Suprapubic skin (tissue), 4 donors: ENCODE measurements around the gene KCNA1. TPM values are rescaled to one million over a fixed set of nuclear protein-coding genes. Genes with fewer than 3 reads are reported as not detected.
"Not testable (repeated sequence)": the region's sequence is repeated elsewhere in the genome, so short reads cannot be mapped to it uniquely, and the experiment has no call there.

ENCODE experiments used
- DNase-seq, 2 donors: peaks; one replicate each; pipeline ENCODE4 v3.0.0-alpha.2; 2019; ENCODE audit warnings: low spot score in 2 of 2
- H3K27ac ChIP-seq: fragments of 200-600 bp; sonication (generic); one replicate; pipeline ENCODE4 v1.5.1; 2019
- H3K27me3 ChIP-seq: fragments of 200-600 bp; sonication (generic); one replicate; pipeline ENCODE4 v1.5.1; 2019
- H3K36me3 ChIP-seq: fragments of 200-600 bp; sonication (generic); one replicate; pipeline ENCODE4 v1.5.1; 2019
- H3K4me1 ChIP-seq: fragments of 200-600 bp; sonication (generic); one replicate; pipeline ENCODE4 v1.5.1; 2019
- H3K4me3 ChIP-seq: fragments of 200-600 bp; sonication (generic); one replicate; pipeline ENCODE4 v1.5.1; 2019; ENCODE audit warnings: mild to moderate bottlenecking
- H3K9me3 ChIP-seq: fragments of 200-600 bp; sonication (generic); one replicate; pipeline ENCODE4 v1.5.1; 2019
- CTCF ChIP-seq, 2 donors: fragments of 200-600 bp in 1 of 2; fragments of 450-650 bp in 1 of 2; sonication (generic) in 1 of 2; IDR thresholded peaks; one replicate each; pipeline ENCODE4 v1.5.1; 2016 to 2019; ENCODE audit warnings: antibody characterized with exemption in 2 of 2, mild to moderate bottlenecking in 1 of 2, moderate library complexity in 1 of 2
- EP300 ChIP-seq: sonication (generic); formaldehyde crosslinking; IDR thresholded peaks from one replicate; pipeline ENCODE4 v1.6.1; 2017; ENCODE audit warnings: antibody characterized with exemption
- POLR2A ChIP-seq, 2 donors: fragments of 450-650 bp; IDR thresholded peaks; one replicate each; pipeline ENCODE4 v1.6.1; 2017; ENCODE audit warnings: antibody characterized with exemption in 2 of 2, mild to moderate bottlenecking in 2 of 2, moderate library complexity in 2 of 2
- POLR2AphosphoS5 ChIP-seq, 3 donors: sonication (generic); formaldehyde crosslinking; IDR thresholded peaks; one replicate each; pipeline ENCODE4 v1.6.1; 2017; ENCODE audit warnings: antibody characterized with exemption in 3 of 3
- WGBS: methylation state at CpG from one replicate; pipeline ENCODE4 v1.1.5; 2018; 5-methylcytosine and 5-hydroxymethylcytosine counted together
- total RNA-seq, 4 donors: library from RNA; depleted of rRNA; stranded (reverse); fragments of >200 nt; gene quantifications; one replicate each; pipeline ENCODE4 v1.1.0, GENCODE V29; 2016

KCNA1 gene
- total RNA-seq, 4 donors from 2014 or later: not detected

GRCh38 chr12:4874671-4875070 is 35.0 kb upstream of the KCNA1 start:
- no peaks in the 10 kb centered on the region for H3K36me3 ChIP-seq
- no peak overlapping the region for H3K27ac ChIP-seq
- TF ChIP-seq POLR2AphosphoS5 (IDR thresholded peaks at IDR 0.05) (no peak), CTCF (IDR thresholded peaks at IDR 0.05) (no peak), EP300 (no peak), POLR2A (IDR thresholded peaks at IDR 0.05) (no peak)
- 52% methylated on average over 2 of the region's 2 CpGs for WGBS
- no peaks in the 10 kb centered on the region for H3K4me1 ChIP-seq
- DNase-seq: no peak
- H3K27me3 ChIP-seq: peaks cover 15% of the 10 kb centered on the region
- H3K9me3 ChIP-seq: no peaks in the 10 kb centered on the region
- H3K4me3 ChIP-seq: no peak overlapping the region

- not testable (repeated sequence) for H3K27me3 ChIP-seq, DNase-seq, H3K27ac ChIP-seq, H3K9me3 ChIP-seq, H3K4me1 ChIP-seq, H3K36me3 ChIP-seq, H3K4me3 ChIP-seq
- 93% methylated on average over 2 of the region's 2 CpGs for WGBS
These were observed 30.2 kb upstream of the KCNA1 start for GRCh38 chr12:4879481-4879880.

GRCh38 chr12:4881266-4882064 is 28.2 kb upstream of the KCNA1 start:
- H3K4me3 ChIP-seq: no peak overlapping the region
- no peaks in the 10 kb centered on the region for H3K9me3 ChIP-seq
- no peak for DNase-seq
- no peaks in the 10 kb centered on the region for H3K4me1 ChIP-seq
- peaks cover 14% of the 10 kb centered on the region for H3K27me3 ChIP-seq
- TF ChIP-seq POLR2AphosphoS5 (IDR thresholded peaks at IDR 0.05) (no peak), EP300 (no peak), CTCF (IDR thresholded peaks at IDR 0.05) (no peak), POLR2A (IDR thresholded peaks at IDR 0.05) (no peak)
- H3K27ac ChIP-seq: no peak overlapping the region
- WGBS: 84% methylated on average over 20 of the region's 20 CpGs
- no peaks in the 10 kb centered on the region for H3K36me3 ChIP-seq

- H3K27me3 ChIP-seq: peaks cover 47% of the 10 kb centered on the region
- 72% methylated on average over 5 of the region's 5 CpGs for WGBS
These were observed 17.8 kb upstream of the KCNA1 start for GRCh38 chr12:4891866-4892265.

GRCh38 chr12:4892418-4892817 is 17.3 kb upstream of the KCNA1 start:
- no peak overlapping the region for H3K4me3 ChIP-seq
- 89% methylated on average over 1 of the region's 1 CpG for WGBS
- no peak overlapping the region for H3K27ac ChIP-seq
- H3K4me1 ChIP-seq: no peaks in the 10 kb centered on the region
- no peak for TF ChIP-seq EP300
- TF ChIP-seq CTCF (IDR thresholded peaks at IDR 0.05): no peak
- TF ChIP-seq POLR2AphosphoS5 (IDR thresholded peaks at IDR 0.05): no peak
- TF ChIP-seq POLR2A (IDR thresholded peaks at IDR 0.05): no peak
- H3K9me3 ChIP-seq: no peaks in the 10 kb centered on the region
- DNase-seq: no peak
- peaks cover 43% of the 10 kb centered on the region for H3K27me3 ChIP-seq
- H3K36me3 ChIP-seq: no peaks in the 10 kb centered on the region

More at GRCh38 chr12:4891866-4892265, 17.8 kb upstream of the KCNA1 start:
- Histone ChIP-seq H3K27ac (no peak overlapping the region), H3K9me3 (no peaks in the 10 kb centered on the region), H3K36me3 (no peaks in the 10 kb centered on the region), H3K4me3 (no peak overlapping the region), H3K4me1 (no peaks in the 10 kb centered on the region)
- no peak for TF ChIP-seq CTCF (IDR thresholded peaks at IDR 0.05)
- no peak for TF ChIP-seq EP300
- no peak for TF ChIP-seq POLR2A (IDR thresholded peaks at IDR 0.05)
- TF ChIP-seq POLR2AphosphoS5 (IDR thresholded peaks at IDR 0.05): no peak
- no peak for DNase-seq

GRCh38 chr12:4894019-4894418 is 15.7 kb upstream of the KCNA1 start:
- Histone ChIP-seq H3K9me3 (no peaks in the 10 kb centered on the region), H3K4me1 (no peaks in the 10 kb centered on the region), H3K36me3 (no peaks in the 10 kb centered on the region), H3K27me3 (peaks cover 35% of the 10 kb centered on the region), H3K4me3 (no peak overlapping the region), H3K27ac (no peak overlapping the region)
- DNase-seq: no peak
- 69% methylated on average over 9 of the region's 9 CpGs for WGBS
- no peak for TF ChIP-seq POLR2AphosphoS5 (IDR thresholded peaks at IDR 0.05)
- TF ChIP-seq EP300: no peak
- no peak for TF ChIP-seq CTCF (IDR thresholded peaks at IDR 0.05)
- no peak for TF ChIP-seq POLR2A (IDR thresholded peaks at IDR 0.05)
